HepG2 (cell line): Measurements from ENCODE around the gene ZNF318. TPM values are rescaled to one million over a fixed set of nuclear protein-coding genes. Genes with fewer than 3 reads are reported as not detected.
A peak's percentile ranks its signal among the peaks of the same experiment; 100 is the strongest.

Source experiments
- CBFB ChIP-seq: sonication (generic); formaldehyde crosslinking; IDR thresholded peaks from 2 replicates; pipeline ENCODE4 v1.4.0; 2020; ENCODE audit warnings: missing genetic modification reagents
- FOSL2 ChIP-seq: sonication (generic); formaldehyde crosslinking; IDR thresholded peaks from 2 replicates; pipeline ENCODE4 v1.4.0; 2020; ENCODE audit warnings: missing genetic modification reagents
- FOXM1 ChIP-seq: sonication (generic); formaldehyde crosslinking; IDR thresholded peaks from 2 replicates; pipeline ENCODE4 v1.5.0; 2020; ENCODE audit warnings: missing genetic modification reagents
- RBM39 ChIP-seq: fragments of 200-400 bp; formaldehyde crosslinking; IDR thresholded peaks from one replicate; pipeline ENCODE4 v1.6.1; 2018; ENCODE audit warnings: antibody characterized with exemption, mild to moderate bottlenecking, low read depth, low read length; ENCODE audit not compliant: poor library complexity, severe bottlenecking
- ZNF235 ChIP-seq: sonication (generic); formaldehyde crosslinking; IDR thresholded peaks from 2 replicates; pipeline ENCODE4 v1.8.1; 2023; ENCODE audit warnings: mild to moderate bottlenecking, missing genetic modification reagents, borderline replicate concordance
- ZNF263 ChIP-seq: sonication (generic); formaldehyde crosslinking; IDR thresholded peaks from 2 replicates; pipeline ENCODE4 v1.4.0; 2020; ENCODE audit warnings: missing genetic modification reagents
- ZNF296 ChIP-seq: sonication (generic); formaldehyde crosslinking; conservative IDR thresholded peaks from 2 replicates; pipeline ENCODE4 v1.5.0; 2020; ENCODE audit warnings: mild to moderate bottlenecking, missing genetic modification reagents
- ZNF383 ChIP-seq: sonication (generic); formaldehyde crosslinking; IDR thresholded peaks from 2 replicates; pipeline ENCODE4 v1.4.0; 2020; ENCODE audit warnings: missing genetic modification reagents, mild to moderate bottlenecking, borderline replicate concordance
- ZNF547 ChIP-seq: sonication (generic); formaldehyde crosslinking; IDR thresholded peaks from 2 replicates; pipeline ENCODE4 v1.5.1; 2020; ENCODE audit warnings: mild to moderate bottlenecking, missing genetic modification reagents
- ZNF589 ChIP-seq: sonication (generic); formaldehyde crosslinking; conservative IDR thresholded peaks from 2 replicates; pipeline ENCODE4 v1.8.0; 2022; ENCODE audit warnings: mild to moderate bottlenecking, moderate library complexity, missing genetic modification reagents
- polyA plus RNA-seq, 8 experiments: library from polyadenylated mRNA; depleted of rRNA in 3 of 8; stranded (reverse) in 7 of 8; unstranded in 1 of 8; fragments of >200 nt; fragmentation: Illumina TruSeq in 4 of 8; extraction: Trizol in 4 of 8; gene quantifications; 2 replicates each; pipeline versions ENCODE4 v1.2.1 to v1.2.3, GENCODE V29; 2011 to 2016; ENCODE audit warnings: low read depth in 4 of 8, missing spikeins in 1 of 8, mixed read lengths in 1 of 8; ENCODE audit not compliant: insufficient read depth in 1 of 8
- total RNA-seq, 5 experiments: library from RNA; depleted of rRNA; stranded (reverse); fragments of >200 nt; fragmentation: Illumina TruSeq; extraction: Trizol; gene quantifications; 2 replicates each; pipeline ENCODE4 v1.2.3, GENCODE V29; 2016; ENCODE audit warnings: low read depth in 1 of 5
- TF ChIP-seq, protein P1 (sequence below): sonication (generic); formaldehyde crosslinking; IDR thresholded peaks from 2 replicates; pipeline ENCODE4 v1.9.0; 2022; ENCODE audit warnings: missing genetic modification reagents, mild to moderate bottlenecking, borderline replicate concordance
- TF ChIP-seq, protein P2 (sequence below): sonication (generic); formaldehyde crosslinking; IDR thresholded peaks from 2 replicates; pipeline ENCODE4 v1.4.0; 2020; ENCODE audit warnings: missing genetic modification reagents
- TF ChIP-seq, protein P3 (sequence below): sonication (generic); formaldehyde crosslinking; conservative IDR thresholded peaks from 2 replicates; pipeline ENCODE4 v1.8.1; 2023; ENCODE audit warnings: missing genetic modification reagents
- TF ChIP-seq, protein P4 (sequence below): sonication (generic); formaldehyde crosslinking; IDR thresholded peaks from 2 replicates; pipeline ENCODE4 v1.8.0; 2022; ENCODE audit warnings: mild to moderate bottlenecking, missing genetic modification reagents, borderline replicate concordance
- TF ChIP-seq, protein P5 (sequence below): sonication (generic); formaldehyde crosslinking; IDR thresholded peaks from 2 replicates; pipeline ENCODE4 v1.4.0; 2020; ENCODE audit warnings: missing genetic modification reagents; ENCODE audit errors: not compliant biosample characterization
- TF ChIP-seq, protein P6 (sequence below): sonication (generic); formaldehyde crosslinking; IDR thresholded peaks from 2 replicates; pipeline ENCODE4 v1.4.0; 2020; ENCODE audit warnings: missing genetic modification reagents

ZNF318 gene
- total and polyA plus RNA-seq, 2 of the 13 experiments (the other 11 are each of a cell fraction or from before 2014, with no cell fraction given) = 13.0 to 14.5 TPM

DNA sequence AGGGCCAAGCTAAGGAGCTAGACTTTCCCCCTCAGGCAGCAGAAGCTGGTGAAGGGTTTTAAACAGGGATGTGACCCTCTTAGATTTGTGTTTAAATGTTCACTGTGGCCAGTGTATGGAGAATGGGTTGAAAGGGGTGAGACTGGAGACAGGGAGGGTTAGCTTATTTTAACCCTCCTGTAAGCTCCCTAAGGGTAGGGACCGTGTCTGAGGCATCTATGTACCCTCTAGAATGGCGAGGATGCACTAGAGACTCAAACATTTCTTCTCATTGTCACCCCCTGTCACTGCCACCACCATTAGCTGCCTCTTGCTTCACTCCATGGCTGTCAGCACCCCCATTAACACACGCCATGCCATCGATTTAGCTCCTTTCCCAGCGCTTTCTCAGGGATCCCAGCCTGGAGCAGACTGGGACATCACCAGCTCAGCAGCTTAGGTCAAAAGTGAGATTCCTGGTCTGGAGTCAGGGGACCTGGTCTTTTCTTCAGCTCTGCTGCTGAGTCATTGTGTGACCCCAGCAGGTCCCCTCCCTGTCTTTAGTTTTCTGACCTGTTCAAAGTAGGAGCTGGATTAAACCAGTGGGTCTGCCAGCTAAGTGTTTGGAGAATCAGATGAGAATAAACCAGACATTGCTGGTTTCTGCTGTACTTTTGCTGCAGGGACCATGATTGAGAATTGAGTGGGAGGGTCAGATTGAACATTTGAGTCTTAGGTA is 72.5 kb downstream of the ZNF318 start (continued):
- TF ChIP-seq, protein P1, sequence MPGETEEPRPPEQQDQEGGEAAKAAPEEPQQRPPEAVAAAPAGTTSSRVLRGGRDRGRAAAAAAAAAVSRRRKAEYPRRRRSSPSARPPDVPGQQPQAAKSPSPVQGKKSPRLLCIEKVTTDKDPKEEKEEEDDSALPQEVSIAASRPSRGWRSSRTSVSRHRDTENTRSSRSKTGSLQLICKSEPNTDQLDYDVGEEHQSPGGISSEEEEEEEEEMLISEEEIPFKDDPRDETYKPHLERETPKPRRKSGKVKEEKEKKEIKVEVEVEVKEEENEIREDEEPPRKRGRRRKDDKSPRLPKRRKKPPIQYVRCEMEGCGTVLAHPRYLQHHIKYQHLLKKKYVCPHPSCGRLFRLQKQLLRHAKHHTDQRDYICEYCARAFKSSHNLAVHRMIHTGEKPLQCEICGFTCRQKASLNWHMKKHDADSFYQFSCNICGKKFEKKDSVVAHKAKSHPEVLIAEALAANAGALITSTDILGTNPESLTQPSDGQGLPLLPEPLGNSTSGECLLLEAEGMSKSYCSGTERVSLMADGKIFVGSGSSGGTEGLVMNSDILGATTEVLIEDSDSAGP (CRISPR knock-in tag) = no peak
- TF ChIP-seq RBM39 (no peak), ZNF296 (CRISPR knock-in tag) (no peak), FOXM1 (CRISPR knock-in tag) (no peak), ZNF263 (CRISPR knock-in tag) (no peak), ZNF547 (CRISPR knock-in tag) (0 out of 2 replicates have a peak, but pooled peaks have one; percentile 15), FOSL2 (CRISPR knock-in tag) (peak; percentile 53), ZNF589 (CRISPR knock-in tag) (no peak), CBFB (CRISPR knock-in tag) (no peak), ZNF383 (no peak), ZNF235 (CRISPR knock-in tag) (0 out of 2 replicates have a peak, but pooled peaks have one; percentile 35)
- TF ChIP-seq, protein P2, sequence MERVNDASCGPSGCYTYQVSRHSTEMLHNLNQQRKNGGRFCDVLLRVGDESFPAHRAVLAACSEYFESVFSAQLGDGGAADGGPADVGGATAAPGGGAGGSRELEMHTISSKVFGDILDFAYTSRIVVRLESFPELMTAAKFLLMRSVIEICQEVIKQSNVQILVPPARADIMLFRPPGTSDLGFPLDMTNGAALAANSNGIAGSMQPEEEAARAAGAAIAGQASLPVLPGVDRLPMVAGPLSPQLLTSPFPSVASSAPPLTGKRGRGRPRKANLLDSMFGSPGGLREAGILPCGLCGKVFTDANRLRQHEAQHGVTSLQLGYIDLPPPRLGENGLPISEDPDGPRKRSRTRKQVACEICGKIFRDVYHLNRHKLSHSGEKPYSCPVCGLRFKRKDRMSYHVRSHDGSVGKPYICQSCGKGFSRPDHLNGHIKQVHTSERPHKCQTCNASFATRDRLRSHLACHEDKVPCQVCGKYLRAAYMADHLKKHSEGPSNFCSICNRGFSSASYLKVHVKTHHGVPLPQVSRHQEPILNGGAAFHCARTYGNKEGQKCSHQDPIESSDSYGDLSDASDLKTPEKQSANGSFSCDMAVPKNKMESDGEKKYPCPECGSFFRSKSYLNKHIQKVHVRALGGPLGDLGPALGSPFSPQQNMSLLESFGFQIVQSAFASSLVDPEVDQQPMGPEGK = no peak
- TF ChIP-seq, protein P3, sequence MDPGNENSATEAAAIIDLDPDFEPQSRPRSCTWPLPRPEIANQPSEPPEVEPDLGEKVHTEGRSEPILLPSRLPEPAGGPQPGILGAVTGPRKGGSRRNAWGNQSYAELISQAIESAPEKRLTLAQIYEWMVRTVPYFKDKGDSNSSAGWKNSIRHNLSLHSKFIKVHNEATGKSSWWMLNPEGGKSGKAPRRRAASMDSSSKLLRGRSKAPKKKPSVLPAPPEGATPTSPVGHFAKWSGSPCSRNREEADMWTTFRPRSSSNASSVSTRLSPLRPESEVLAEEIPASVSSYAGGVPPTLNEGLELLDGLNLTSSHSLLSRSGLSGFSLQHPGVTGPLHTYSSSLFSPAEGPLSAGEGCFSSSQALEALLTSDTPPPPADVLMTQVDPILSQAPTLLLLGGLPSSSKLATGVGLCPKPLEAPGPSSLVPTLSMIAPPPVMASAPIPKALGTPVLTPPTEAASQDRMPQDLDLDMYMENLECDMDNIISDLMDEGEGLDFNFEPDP (CRISPR knock-in tag) = no peak
- TF ChIP-seq, protein P4, sequence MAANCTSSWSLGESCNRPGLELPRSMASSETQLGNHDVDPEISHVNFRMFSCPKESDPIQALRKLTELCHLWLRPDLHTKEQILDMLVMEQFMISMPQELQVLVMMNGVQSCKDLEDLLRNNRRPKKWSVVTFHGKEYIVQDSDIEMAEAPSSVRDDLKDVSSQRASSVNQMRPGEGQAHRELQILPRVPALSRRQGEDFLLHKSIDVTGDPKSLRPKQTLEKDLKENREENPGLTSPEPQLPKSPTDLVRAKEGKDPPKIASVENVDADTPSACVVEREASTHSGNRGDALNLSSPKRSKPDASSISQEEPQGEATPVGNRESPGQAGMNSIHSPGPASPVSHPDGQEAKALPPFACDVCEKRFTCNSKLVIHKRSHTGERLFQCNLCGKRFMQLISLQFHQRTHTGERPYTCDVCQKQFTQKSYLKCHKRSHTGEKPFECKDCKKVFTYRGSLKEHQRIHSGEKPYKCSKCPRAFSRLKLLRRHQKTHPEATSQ (CRISPR knock-in tag) = no peak
- TF ChIP-seq, protein P5, sequence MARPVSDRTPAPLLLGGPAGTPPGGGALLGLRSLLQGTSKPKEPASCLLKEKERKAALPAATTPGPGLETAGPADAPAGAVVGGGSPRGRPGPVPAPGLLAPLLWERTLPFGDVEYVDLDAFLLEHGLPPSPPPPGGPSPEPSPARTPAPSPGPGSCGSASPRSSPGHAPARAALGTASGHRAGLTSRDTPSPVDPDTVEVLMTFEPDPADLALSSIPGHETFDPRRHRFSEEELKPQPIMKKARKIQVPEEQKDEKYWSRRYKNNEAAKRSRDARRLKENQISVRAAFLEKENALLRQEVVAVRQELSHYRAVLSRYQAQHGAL = no peak
- TF ChIP-seq, protein P6, sequence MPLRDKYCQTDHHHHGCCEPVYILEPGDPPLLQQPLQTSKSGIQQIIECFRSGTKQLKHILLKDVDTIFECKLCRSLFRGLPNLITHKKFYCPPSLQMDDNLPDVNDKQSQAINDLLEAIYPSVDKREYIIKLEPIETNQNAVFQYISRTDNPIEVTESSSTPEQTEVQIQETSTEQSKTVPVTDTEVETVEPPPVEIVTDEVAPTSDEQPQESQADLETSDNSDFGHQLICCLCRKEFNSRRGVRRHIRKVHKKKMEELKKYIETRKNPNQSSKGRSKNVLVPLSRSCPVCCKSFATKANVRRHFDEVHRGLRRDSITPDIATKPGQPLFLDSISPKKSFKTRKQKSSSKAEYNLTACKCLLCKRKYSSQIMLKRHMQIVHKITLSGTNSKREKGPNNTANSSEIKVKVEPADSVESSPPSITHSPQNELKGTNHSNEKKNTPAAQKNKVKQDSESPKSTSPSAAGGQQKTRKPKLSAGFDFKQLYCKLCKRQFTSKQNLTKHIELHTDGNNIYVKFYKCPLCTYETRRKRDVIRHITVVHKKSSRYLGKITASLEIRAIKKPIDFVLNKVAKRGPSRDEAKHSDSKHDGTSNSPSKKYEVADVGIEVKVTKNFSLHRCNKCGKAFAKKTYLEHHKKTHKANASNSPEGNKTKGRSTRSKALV (CRISPR knock-in tag) = no peak
